IPS DF 4.7 (cell line): ENCODE measurements around the gene SNW1.
"Not testable (repeated sequence)": the region's sequence is repeated elsewhere in the genome, so short reads cannot be mapped to it uniquely, and the experiment has no call there.

Experiments
- DNase-seq: peaks from one replicate; pipeline ENCODE4 v3.0.0-alpha.2; 2013; ENCODE audit warnings: low spot score; ENCODE audit errors: extremely low read depth

Gene SNW1

DNA sequence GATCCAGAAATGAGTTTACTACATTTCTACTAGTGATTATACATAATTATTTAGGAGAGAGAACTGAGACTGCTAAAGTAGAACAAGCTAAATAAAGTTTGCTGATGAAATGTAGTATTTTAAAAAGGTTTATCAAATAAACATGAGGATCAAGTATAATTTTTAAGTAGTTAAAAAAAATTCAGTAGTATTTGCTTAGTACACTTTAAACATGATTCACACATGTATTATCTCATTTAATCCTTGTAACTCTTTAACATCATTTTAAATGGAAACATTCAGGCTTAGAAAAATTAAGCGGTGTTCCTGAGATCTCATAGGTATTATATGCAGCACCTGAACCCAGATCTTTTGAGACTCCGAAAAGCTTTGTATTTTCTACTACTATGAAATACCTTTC lies 8.7 kb downstream of the SNW1 start:
- DNase-seq = no peak

DNA sequence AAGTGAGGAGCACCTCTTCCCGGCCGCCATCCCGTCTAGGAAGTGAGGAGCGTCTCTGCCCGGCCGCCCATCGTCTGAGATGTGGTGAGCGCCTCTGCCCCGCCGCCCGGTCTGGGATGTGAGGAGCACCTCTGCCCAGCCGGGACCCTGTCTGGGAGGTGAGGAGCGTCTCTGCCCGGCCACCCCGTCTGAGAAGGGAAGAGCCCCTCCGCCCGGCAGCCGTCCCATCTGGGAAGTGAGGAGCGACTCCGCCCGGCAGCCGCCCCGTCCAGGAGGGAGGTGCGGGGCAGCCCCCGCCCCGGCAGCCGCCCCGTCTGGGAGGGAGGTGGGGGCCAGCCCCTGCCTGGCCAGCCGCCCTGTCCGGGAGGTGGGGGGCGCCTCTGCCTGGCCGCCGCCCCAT lies 13.5 kb downstream of the SNW1 start:
- not testable (repeated sequence) for DNase-seq

GRCh38 chr14:77746064-77746702 lies 14.8 kb downstream of the SNW1 start:
- no peak for DNase-seq

DNA sequence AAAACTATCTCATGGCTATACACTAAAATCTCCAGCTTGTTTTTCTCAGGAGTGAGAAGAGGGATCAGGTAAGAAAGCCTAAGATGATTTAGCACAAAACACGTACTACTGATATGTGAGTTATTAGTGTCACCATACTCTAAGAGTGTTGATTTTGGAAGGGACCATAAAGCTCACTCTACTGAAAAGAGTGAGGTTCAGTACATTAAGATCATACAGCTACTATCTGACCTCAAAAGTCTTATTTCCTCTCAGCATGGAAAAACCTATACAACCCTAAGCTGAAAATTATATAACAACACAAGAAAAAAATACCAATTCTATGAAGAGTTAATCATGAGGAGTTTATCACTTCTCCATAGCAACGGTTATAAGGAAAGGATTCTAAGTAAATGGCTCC lies 19.5 kb downstream of the SNW1 start:
- DNase-seq = no peak

DNA sequence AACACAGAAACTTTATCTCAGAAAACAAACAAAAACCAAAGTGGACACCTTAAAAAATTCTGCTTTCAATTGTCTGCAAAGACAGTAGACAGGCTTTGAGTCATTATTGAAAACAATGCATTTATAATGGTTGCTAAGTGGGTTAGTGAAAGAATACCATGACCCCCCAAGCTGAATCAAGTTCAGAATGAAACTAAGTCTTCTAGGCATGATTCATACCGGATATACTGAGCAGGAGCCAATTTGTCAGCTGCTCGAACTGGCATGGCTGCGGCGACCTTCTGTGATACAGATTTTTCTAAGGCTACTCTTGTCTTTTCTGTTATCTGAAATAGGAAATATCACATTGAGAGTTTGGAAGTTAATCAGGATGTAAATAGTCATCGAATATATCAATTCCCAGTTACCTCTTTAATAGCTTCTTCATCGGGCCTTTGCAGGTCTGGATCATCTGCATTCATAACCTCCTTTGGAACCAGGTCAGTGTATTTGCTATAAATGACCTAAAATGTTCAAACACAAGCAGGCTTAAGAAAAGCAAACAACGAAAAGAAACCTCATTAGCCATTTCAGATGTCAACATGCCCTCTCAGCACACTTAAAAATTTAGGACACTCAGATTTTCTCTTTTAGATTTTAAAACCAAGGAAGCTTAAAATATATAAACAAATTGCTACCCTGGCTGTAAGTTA lies 22.3 kb downstream of the SNW1 start:
- no peak for DNase-seq

GRCh38 chr14:77730976-77731497 lies 29.9 kb downstream of the SNW1 start:
- no peak for DNase-seq

- no peak for DNase-seq
Observed at GRCh38 chr14:77722301-77722700, 38.7 kb downstream of the SNW1 start.

DNA sequence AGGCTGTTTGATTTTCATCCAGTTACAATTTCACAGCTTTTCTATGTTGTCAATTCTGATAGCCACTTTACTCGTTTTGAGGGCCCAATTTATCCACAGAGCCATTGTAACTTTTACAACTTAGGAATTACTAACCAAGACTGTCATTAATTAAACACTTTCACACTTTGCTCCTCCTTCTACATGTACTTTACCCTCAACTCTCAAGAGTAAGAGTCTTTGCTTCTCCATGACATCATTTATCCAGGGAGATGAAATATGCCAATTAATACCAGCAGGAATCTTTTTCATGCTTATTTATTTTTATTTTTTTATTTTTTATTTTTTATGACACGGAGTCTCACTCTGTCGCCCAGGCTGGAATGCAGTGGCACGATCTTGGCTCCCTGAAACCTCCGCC lies 39.5 kb downstream of the SNW1 start:
- no peak for DNase-seq

DNA sequence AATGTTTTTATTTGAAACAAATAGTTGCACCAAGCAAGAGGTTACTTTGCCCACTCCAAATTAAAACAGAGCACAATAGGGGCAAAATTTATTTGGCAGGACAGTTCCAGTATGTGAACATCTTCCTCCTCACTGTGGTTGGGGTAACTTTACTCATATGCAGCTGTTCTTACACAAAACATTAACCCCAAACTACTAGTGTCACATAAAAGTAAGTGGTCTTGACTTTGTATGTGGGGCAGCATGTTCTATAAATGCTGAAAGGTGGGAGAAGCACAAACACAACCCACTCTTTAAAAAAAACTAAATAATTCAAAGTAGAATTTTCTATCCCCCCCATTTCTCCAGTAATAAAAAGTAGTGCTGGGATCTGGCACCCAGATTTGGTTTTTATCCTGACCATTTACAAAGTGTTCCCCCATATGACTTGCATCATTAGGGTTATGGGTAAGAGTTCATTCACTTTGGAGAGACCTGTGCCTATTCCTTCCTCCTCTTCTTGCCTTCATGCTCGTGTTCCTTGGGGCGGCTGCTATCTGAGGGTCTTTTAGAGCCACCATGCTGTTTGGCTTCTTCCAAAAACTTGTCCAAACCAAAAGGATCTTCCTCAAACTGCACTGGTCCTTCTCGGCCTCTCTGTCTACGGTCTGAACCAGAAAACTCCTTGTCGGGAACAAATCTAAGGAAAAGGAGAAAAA lies 43.2 kb downstream of the SNW1 start:
- no peak for DNase-seq

- DNase-seq = no peak
Observed at GRCh38 chr14:77714926-77715325, 46.0 kb downstream of the SNW1 start.

DNA sequence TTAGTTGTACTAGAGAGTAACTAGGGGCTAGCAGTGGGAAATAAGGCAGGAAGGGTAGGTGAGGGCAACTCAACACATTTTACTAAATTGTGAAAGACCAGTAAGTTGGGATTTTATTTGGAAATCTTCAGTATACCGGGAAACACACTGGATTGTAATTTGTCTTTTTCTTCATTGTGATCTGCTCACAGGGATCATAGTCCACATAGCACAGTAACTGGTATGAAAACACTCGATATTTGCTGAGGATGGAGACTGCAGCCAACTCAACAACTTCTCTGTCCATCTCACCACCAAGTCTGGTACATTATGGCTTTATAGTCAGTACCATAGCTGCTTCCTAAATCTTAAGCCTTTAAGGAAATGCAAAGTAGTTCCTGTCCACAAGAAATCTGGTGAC lies 50.6 kb downstream of the SNW1 start:
- no peak for DNase-seq

- no peak for DNase-seq
Observed at GRCh38 chr14:77709412-77709811, 51.5 kb downstream of the SNW1 start.

DNA sequence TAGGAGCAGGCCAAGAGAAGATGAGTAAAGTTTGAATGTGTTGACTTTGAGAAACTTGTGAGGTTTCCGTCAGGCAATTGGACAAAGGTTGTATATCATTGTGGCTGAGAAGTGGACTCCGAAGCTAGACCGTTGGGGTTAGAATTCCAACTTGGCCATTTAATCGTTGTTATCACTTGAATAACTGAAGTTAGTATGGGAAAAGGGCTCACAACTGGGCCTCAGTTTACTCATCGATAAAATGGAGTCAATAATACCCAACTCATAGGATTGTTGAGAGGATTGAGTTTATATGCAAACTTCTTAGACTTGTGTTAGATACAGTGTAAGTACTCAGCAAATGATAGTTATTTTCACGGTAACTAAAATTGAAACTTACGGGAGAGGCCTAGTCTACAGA lies 52.2 kb downstream of the SNW1 start:
- DNase-seq = no peak

DNA sequence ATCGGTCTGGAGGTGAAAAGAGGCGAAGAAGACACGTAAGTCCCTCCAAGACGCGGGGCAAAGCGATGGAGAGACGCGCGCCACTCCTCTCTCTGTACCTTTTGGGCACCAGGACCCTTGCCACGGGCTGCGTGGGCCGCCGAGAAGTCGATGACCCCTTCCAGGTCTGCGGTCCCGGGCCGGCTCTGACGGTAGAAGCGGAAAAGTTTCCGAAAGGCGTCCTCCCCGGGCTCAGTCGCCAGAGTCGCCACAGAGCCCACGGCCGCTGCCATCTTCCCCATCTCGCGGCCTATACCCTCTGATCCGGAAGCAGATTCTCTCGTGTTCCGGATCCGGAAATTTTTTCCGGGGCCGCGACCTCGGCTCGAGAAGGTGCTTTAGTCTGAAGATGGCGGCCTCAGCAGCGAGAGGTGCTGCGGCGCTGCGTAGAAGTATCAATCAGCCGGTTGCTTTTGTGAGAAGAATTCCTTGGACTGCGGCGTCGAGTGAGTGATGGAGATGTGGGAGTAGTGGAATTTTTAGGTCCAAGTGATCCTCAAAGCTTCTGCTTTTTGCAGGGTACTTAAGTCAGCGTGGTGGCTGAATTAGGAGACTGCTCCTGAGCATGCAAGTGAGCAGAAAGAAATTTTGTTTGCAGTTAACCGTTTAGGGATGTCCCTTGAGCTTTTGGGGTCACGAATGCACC lies 53.1 kb downstream of the SNW1 start, which contains the start of the genes ALKBH1 and SLIRP:
Gene ALKBH1, minus strand, starts transcription at position 300 of the 685 bp plus-strand sequence. Its CDS starts 19 bp downstream, at position 281.
Gene SLIRP, plus strand, starts transcription at position 380 of the 685 bp plus-strand sequence. Its CDS starts 9 bp downstream, at position 389.
- DNase-seq = peak; percentile 19

- DNase-seq = no peak
Observed at GRCh38 chr14:77707355-77707723, 53.6 kb downstream of the SNW1 start.

GRCh38 chr14:77691259-77691658 lies 69.7 kb downstream of the SNW1 start:
- DNase-seq = no peak

DNA sequence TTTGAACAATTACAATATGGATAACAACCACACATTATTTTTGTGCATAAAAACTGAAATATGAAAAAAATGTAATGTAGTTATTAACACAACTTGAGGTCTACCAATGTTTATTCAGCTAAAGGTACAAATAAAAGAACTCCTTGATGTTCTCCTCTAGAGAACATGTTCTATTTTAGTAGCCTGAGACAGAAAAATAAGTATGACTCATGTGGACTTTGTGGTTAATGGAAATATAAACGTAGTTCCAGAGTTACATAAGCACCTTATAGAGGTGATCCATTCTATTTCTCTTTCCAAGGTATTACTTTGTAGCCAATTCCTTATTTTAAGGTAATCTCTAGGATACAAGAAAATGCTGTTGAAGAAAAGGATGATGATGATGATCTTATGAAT lies 78.8 kb downstream of the SNW1 start:
- DNase-seq = no peak

GRCh38 chr14:77681196-77682157 lies 79.5 kb downstream of the SNW1 start:
- DNase-seq = no peak

GRCh38 chr14:77674931-77675330 lies 86.0 kb downstream of the SNW1 start:
- no peak for DNase-seq

- no peak for DNase-seq
Observed at GRCh38 chr14:77673193-77673592, 87.8 kb downstream of the SNW1 start.
